COLO829 (cell line): ENCODE results near the gene HMOX1.
"Not testable (repeated sequence)": the region's sequence is repeated elsewhere in the genome, so short reads cannot be mapped to it uniquely, and the experiment has no call there.

ENCODE experiments used
- DNase-seq: peaks from one replicate; pipeline ENCODE4 v3.0.0; 2012; ENCODE audit warnings: low spot score

Gene HMOX1

GRCh38 chr22:35350539-35351503 lies 30.1 kb upstream of the HMOX1 start:
- peak; percentile 91 for DNase-seq

- no peak for DNase-seq
These were observed 28.4 kb upstream of the HMOX1 start for GRCh38 chr22:35352214-35353111.

GRCh38 chr22:35353318-35353717 lies 27.6 kb upstream of the HMOX1 start:
- DNase-seq, result no peak

GRCh38 chr22:35354068-35354467 lies 26.8 kb upstream of the HMOX1 start:
- DNase-seq, result no peak

- no peak for DNase-seq
These were observed 22.8 kb upstream of the HMOX1 start for GRCh38 chr22:35357883-35358621.

- DNase-seq, result no peak
These were observed 21.4 kb upstream of the HMOX1 start for GRCh38 chr22:35359380-35360065.

- DNase-seq, result no peak
These were observed 19.8 kb upstream of the HMOX1 start for GRCh38 chr22:35361001-35361558.

GRCh38 chr22:35363566-35364086 lies 17.3 kb upstream of the HMOX1 start:
- DNase-seq, result no peak

GRCh38 chr22:35364230-35364629 lies 16.7 kb upstream of the HMOX1 start:
- DNase-seq, result not testable (repeated sequence)

GRCh38 chr22:35367331-35367886 lies 13.5 kb upstream of the HMOX1 start:
- DNase-seq, result no peak

GRCh38 chr22:35368386-35368785 lies 12.5 kb upstream of the HMOX1 start:
- DNase-seq, result no peak

- no peak for DNase-seq
These were observed 10.9 kb upstream of the HMOX1 start for GRCh38 chr22:35369996-35370395.

GRCh38 chr22:35373781-35374180 lies 7.1 kb upstream of the HMOX1 start:
- no peak for DNase-seq

GRCh38 chr22:35375031-35375430 lies 5.9 kb upstream of the HMOX1 start:
- DNase-seq, result no peak

- DNase-seq, result no peak
These were observed 5.4 kb upstream of the HMOX1 start for GRCh38 chr22:35375526-35375925.

GRCh38 chr22:35376728-35377472 lies 4.0 kb upstream of the HMOX1 start:
- DNase-seq, result peak; percentile 96

- DNase-seq, result no peak
These were observed 3.2 kb upstream of the HMOX1 start for GRCh38 chr22:35377735-35378134.

- DNase-seq, result no peak
These were observed 2.3 kb upstream of the HMOX1 start for GRCh38 chr22:35378621-35379020.

GRCh38 chr22:35379146-35379993 lies 1.5 kb upstream of the HMOX1 start:
- DNase-seq, result no peak
